T-helper 2 cell (primary cell): ENCODE measurements around the gene GATB.

Source experiments
- DNase-seq, 5 experiments: peaks; one replicate each; pipeline versions ENCODE4 v3.0.0 to v3.0.0-alpha.2; 2012 to 2022
- total RNA-seq, 2 donors: gene quantifications; one replicate each; lab custom pipeline; 2026; lab: John Stamatoyannopoulos, UW

Gene GATB
- total RNA-seq: 3.1 to 10.6 reads per million in 2 donors

GRCh38 chr4:151760712-151761661 lies at the start of gene GATB:
Gene GATB, minus strand, starts transcription at chr4:151761007. Its CDS starts 25 bp downstream, at chr4:151760982.
- DNase-seq: peak; percentile 70 to 98 (median 86)

GRCh38 chr4:151810476-151810875 lies 49.7 kb upstream of the GATB start:
- DNase-seq: no peak

GRCh38 chr4:151809716-151810115 lies 48.9 kb upstream of the GATB start:
- DNase-seq: no peak

GRCh38 chr4:151808542-151808941 lies 47.7 kb upstream of the GATB start:
- no peak for DNase-seq

- no peak for DNase-seq
Measured at GRCh38 chr4:151808120-151808529, 47.3 kb upstream of the GATB start.

- no peak for DNase-seq
Measured at GRCh38 chr4:151807220-151807619, 46.4 kb upstream of the GATB start.

GRCh38 chr4:151806511-151806927 lies 45.7 kb upstream of the GATB start:
- DNase-seq: no peak

GRCh38 chr4:151804821-151805220 lies 44.0 kb upstream of the GATB start:
- no peak for DNase-seq

GRCh38 chr4:151804086-151804630 lies 43.4 kb upstream of the GATB start:
- DNase-seq: no peak

- no peak for DNase-seq
Measured at GRCh38 chr4:151803246-151803645, 42.4 kb upstream of the GATB start.

- DNase-seq: peak in 4 of 5 experiments; percentile 17 to 62 (median 41)
Measured at GRCh38 chr4:151801547-151802516, 41.0 kb upstream of the GATB start.

GRCh38 chr4:151799417-151800012 lies 38.7 kb upstream of the GATB start:
- no peak for DNase-seq

GRCh38 chr4:151798678-151799416 lies 38.0 kb upstream of the GATB start:
- DNase-seq: no peak

GRCh38 chr4:151797853-151798252 lies 37.0 kb upstream of the GATB start:
- DNase-seq: no peak

- no peak for DNase-seq
Measured at GRCh38 chr4:151797131-151797530, 36.3 kb upstream of the GATB start.

- no peak for DNase-seq
Measured at GRCh38 chr4:151796106-151796505, 35.3 kb upstream of the GATB start.

- DNase-seq: no peak
Measured at GRCh38 chr4:151792995-151793394, 32.2 kb upstream of the GATB start.

GRCh38 chr4:151792530-151792929 lies 31.7 kb upstream of the GATB start:
- no peak for DNase-seq

GRCh38 chr4:151788021-151788420 lies 27.2 kb upstream of the GATB start:
- DNase-seq: no peak

- DNase-seq: no peak
Measured at GRCh38 chr4:151786158-151786495, 25.3 kb upstream of the GATB start.

GRCh38 chr4:151785484-151786157 lies 24.8 kb upstream of the GATB start:
- DNase-seq: no peak
